Subcutaneous abdominal adipose tissue (tissue), 5 donors: Measurements from ENCODE around the gene BARX1.
"Not testable (repeated sequence)": the region's sequence is repeated elsewhere in the genome, so short reads cannot be mapped to it uniquely, and the experiment has no call there.

Experiments
- H3K27ac ChIP-seq: one replicate; pipeline ENCODE4 v1.7.0; 2013; ENCODE audit warnings: low read depth, mild to moderate bottlenecking, inconsistent platforms, low read length, moderate library complexity
- H3K27me3 ChIP-seq, 5 donors: one replicate each; pipeline ENCODE4 v1.7.0; 2013; ENCODE audit warnings: low read length in 5 of 5, inconsistent platforms in 1 of 5; ENCODE audit not compliant: control insufficient read depth in 5 of 5, insufficient read depth in 4 of 5
- H3K36me3 ChIP-seq, 5 donors: one replicate each; pipeline ENCODE4 v1.7.0; 2013; ENCODE audit warnings: low read length in 5 of 5; ENCODE audit not compliant: control insufficient read depth in 5 of 5, insufficient read depth in 5 of 5
- H3K4me1 ChIP-seq, 5 donors: one replicate each; pipeline ENCODE4 v1.7.0; 2013; ENCODE audit warnings: low read length in 5 of 5, mild to moderate bottlenecking in 3 of 5, moderate library complexity in 1 of 5; ENCODE audit not compliant: control insufficient read depth in 5 of 5, insufficient read depth in 5 of 5
- H3K4me3 ChIP-seq, 5 donors: one replicate each; pipeline ENCODE4 v1.7.0; 2013; ENCODE audit warnings: low read length in 5 of 5, low read depth in 1 of 5
- H3K9ac ChIP-seq, 5 donors: one replicate each; pipeline ENCODE4 v1.7.0; 2013; ENCODE audit warnings: low read length in 5 of 5, mild to moderate bottlenecking in 4 of 5, moderate library complexity in 3 of 5
- H3K9me3 ChIP-seq, 5 donors: one replicate each; pipeline ENCODE4 v1.7.0; 2013; ENCODE audit warnings: low read length in 5 of 5; ENCODE audit not compliant: control insufficient read depth in 5 of 5
- donor health status: healthy.
- donor health status: healthy.
- donor health status: healthy.
- donor health status: healthy.
- donor health status: healthy.

Gene BARX1

DNA sequence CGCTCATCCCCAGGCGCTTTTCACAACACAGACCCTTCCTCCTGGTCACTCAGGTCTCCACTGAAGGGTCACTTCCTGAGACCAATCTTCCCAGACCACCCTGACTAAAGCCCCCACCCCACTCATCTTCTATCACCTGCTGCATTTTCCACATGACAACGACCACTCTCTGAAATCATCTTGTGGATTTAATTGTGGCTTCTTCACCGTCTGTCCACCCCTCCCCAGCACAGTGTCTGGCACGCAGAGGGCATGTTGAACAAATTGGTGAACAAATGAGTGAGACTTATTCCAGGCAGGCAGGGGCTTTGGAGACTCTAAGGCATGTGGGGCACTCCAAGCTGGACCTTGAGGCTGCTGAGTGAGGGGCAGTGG, 8.8 kb downstream of the BARX1 start:
- H3K36me3 ChIP-seq = no peaks in the 10 kb centered on the region
- H3K9ac ChIP-seq = no peak overlapping the region
- H3K9me3 ChIP-seq = peaks cover 0 to 2% (median 0%) of the 10 kb centered on the region in 5 donors
- H3K4me3 ChIP-seq = peak overlapping the region in 4 of 5 donors; percentile 39 to 59 (median 48)
- H3K27me3 ChIP-seq = peaks cover 70 to 92% (median 84%) of the 10 kb centered on the region in 5 donors
- H3K27ac ChIP-seq = no peak overlapping the region
- peaks cover 0 to 27% (median 24%) of the 10 kb centered on the region in 5 donors for H3K4me1 ChIP-seq

DNA sequence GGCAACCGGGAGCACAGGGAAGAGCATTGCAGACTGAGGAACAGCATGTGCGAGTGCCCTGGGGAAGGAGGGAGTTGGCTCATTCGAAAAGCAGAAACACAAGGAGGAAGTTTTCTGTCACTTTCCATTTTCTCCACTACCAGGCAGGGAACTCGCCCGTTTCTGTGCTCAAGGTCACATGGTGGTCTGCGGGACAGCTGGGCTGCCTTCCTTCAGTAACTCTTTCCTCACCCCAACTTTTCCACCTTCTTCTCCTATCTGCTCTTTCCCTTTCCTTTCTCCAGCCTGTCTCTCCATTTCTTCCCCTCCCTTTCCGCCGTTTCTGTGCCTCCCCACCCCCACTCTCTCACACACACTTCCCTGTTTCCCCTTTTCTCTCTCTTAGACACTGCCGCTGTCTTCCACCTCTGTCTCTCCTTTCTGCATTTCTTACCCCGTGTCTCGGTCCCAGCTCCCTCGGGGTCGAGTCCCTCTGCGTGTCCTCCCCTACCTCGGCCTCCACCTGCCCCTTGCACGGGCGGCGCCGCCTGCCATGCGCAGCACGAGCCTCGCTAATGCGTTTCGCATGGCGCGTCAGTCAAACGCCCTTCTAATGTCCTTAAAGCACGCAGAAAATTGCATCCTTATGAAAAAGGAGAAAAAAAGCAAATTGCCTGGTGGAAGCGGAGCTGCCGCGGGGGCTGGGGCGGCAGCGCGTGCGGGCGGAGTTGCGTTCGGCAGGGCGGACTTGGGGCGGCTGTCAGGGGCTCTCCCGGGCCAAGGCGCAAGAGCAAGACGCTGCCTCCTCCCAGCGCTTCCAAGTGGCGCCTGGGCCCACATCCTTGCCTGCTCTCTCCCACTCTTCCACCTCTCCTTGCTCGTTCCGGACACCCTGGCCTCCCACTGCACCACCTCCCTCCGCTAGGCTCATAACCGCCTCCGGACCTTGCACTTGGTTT, 9.5 kb downstream of the BARX1 start:
- H3K27ac ChIP-seq = no peak overlapping the region

DNA sequence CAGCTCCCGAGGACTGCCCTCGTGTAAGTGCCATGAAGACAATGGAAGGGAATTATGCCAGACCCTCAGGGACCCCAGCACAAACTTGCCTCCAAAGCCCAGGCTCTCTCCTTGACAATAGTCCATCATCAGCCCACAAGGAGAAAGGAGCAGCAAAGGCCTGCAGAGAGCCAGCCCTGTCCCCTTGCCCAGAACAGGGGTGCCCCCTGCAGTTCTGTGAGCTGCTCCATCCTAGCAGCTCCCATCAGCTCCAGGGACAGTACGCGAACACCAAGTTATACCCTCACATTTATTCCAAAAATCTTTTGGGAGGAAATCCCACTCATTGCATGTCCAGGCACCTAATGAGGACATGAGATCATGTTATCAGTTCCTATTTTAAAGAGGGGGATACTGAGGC, 11.1 kb downstream of the BARX1 start:
- Histone ChIP-seq H3K27ac (no peak overlapping the region), H3K9ac (no peak overlapping the region), H3K36me3 (no peaks in the 10 kb centered on the region), H3K27me3 (peaks cover 51 to 80% (median 72%) of the 10 kb centered on the region in 5 donors), H3K4me1 (peaks cover 0 to 17% (median 16%) of the 10 kb centered on the region in 5 donors), H3K4me3 (no peak overlapping the region), H3K9me3 (peaks cover 0 to 8% (median 0%) of the 10 kb centered on the region in 5 donors)

More for the DNA sequence above, 9.5 kb downstream of the BARX1 start:
- peak overlapping the region in 1 of 5 donors; percentile 21 for H3K9ac ChIP-seq
- peaks cover 64 to 90% (median 83%) of the 10 kb centered on the region in 5 donors for H3K27me3 ChIP-seq
- H3K4me3 ChIP-seq = peak overlapping the region; percentile 39 to 59 (median 53)
- no peaks in the 10 kb centered on the region for H3K36me3 ChIP-seq
- H3K4me1 ChIP-seq = peaks cover 0 to 20% (median 17%) of the 10 kb centered on the region in 5 donors
- H3K9me3 ChIP-seq = peaks cover 0 to 2% (median 0%) of the 10 kb centered on the region in 5 donors

DNA sequence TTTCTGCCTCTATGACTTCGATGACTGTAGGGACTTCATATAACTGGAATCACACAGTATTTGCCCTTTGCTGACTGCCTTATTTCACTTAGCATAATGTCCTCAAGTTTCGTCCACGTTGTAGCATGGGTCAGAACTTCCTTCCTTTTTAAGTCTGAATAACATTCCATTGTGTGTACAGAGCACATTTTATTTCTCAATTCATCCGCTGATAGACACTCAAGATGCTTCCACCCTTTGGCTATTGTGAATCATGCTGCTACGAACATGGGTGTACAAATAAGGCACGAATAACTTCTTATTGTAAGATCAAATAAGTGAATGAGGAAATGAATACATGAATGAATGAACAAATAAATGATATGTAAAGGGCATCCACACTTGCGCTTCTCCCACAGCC, 13.0 kb downstream of the BARX1 start:
- Histone ChIP-seq H3K4me3 (no peak overlapping the region), H3K27me3 (peaks cover 39 to 66% (median 59%) of the 10 kb centered on the region in 5 donors), H3K9ac (no peak overlapping the region), H3K9me3 (peaks cover 0 to 8% (median 0%) of the 10 kb centered on the region in 5 donors), H3K36me3 (no peaks in the 10 kb centered on the region), H3K4me1 (peaks cover 0 to 13% (median 9%) of the 10 kb centered on the region in 5 donors), H3K27ac (no peak overlapping the region)

DNA sequence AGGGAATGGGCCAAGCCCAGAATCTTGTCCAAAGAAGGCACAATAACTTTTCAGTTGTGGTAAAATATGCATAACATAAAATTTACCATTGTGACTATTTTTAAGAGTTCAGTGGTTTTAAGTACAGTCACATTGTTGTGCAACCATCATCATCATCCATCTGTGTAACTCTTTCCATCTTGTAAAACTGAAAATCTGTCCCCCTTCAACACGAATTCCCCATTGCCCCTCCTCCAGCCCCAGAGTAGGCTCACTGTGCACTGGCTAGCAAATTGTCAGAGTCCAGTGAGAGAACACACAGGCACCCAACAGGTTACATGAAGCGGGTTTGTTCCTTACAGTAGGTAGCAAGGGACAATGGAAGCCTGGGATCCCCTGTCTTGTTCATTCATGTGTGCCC, 13.7 kb downstream of the BARX1 start:
- H3K27me3 ChIP-seq = peaks cover 37 to 66% (median 56%) of the 10 kb centered on the region in 5 donors
- H3K9me3 ChIP-seq = peaks cover 0 to 8% (median 0%) of the 10 kb centered on the region in 5 donors
- no peaks in the 10 kb centered on the region for H3K36me3 ChIP-seq

DNA sequence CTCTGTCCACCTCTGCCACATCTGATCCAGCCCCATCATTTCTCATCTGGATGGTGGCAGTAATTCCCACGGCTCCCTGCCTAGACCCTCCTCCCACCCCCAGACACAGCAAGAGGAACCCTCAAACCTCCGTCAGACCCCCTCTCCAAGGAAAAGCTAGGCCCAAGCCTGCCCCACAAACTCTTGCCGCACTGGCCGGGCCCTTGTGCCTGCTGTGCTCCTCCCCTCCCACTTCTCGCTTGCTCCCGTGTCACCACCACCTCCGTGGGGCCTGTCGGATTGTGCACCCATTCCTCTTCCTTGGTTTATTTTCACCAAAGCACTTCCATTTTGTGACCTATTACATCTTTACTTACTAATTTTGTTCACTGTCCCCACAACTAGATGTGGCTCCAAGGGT, 14.2 kb downstream of the BARX1 start:
- Histone ChIP-seq H3K36me3 (no peaks in the 10 kb centered on the region), H3K4me3 (no peak overlapping the region), H3K27me3 (peaks cover 33 to 61% (median 51%) of the 10 kb centered on the region in 5 donors), H3K9me3 (peaks cover 0 to 8% (median 0%) of the 10 kb centered on the region in 5 donors), H3K9ac (no peak overlapping the region), H3K4me1 (peaks cover 0 to 8% (median 6%) of the 10 kb centered on the region in 5 donors), H3K27ac (no peak overlapping the region)

More for the DNA sequence above, 13.7 kb downstream of the BARX1 start:
- no peak overlapping the region for H3K27ac ChIP-seq
- peaks cover 0 to 13% (median 9%) of the 10 kb centered on the region in 5 donors for H3K4me1 ChIP-seq
- no peak overlapping the region for H3K9ac ChIP-seq
- no peak overlapping the region for H3K4me3 ChIP-seq

DNA sequence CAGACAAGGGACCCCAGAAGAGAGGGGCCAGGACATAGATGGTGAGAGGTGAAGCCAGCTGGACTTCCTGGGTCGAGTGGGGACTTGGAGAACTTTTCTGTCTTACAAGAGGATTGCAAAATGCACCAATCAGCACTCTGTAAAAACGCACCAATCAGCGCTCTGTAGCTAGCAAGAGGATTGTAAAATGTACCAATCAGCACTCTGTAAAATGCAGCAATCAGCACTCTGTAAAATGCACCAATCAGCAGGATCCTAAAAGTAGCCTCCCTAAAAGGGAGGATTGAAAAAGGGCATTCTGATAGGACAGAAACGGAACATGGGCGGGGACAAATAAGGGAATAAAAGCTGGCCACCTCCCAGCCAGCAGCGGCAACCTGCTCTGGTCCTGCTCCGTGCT, 15.6 kb downstream of the BARX1 start:
- peaks cover 29 to 47% (median 41%) of the 10 kb centered on the region in 5 donors for H3K27me3 ChIP-seq
- H3K9me3 ChIP-seq, H3K4me1 ChIP-seq, H3K9ac ChIP-seq, H3K4me3 ChIP-seq, H3K27ac ChIP-seq, H3K36me3 ChIP-seq: not testable (repeated sequence)

DNA sequence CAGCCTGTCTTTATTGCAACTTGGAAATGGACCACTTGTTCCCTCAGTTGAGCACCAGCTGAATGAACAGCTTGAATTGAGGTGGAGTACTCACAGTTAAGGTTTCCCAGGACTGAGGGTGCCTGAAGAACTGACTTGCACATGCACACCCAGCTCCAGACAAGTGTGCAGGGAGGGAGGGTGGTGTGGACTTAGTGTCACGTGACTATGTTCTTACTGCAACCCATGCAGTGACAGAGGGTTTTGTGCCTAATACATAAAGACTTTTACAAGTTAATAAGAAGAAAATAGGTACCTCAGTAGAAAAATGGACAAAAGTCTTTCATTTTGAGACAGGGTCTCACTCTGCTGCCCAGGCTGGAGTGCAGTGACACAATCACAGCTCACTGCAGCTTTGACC, 18.0 kb downstream of the BARX1 start:
- no peak overlapping the region for H3K27ac ChIP-seq
- no peaks in the 10 kb centered on the region for H3K4me1 ChIP-seq
- H3K9me3 ChIP-seq = peaks cover 0 to 6% (median 0%) of the 10 kb centered on the region in 5 donors
- H3K27me3 ChIP-seq = peaks cover 17 to 36% (median 23%) of the 10 kb centered on the region in 5 donors
- no peak overlapping the region for H3K9ac ChIP-seq
- no peak overlapping the region for H3K4me3 ChIP-seq
- no peaks in the 10 kb centered on the region for H3K36me3 ChIP-seq

DNA sequence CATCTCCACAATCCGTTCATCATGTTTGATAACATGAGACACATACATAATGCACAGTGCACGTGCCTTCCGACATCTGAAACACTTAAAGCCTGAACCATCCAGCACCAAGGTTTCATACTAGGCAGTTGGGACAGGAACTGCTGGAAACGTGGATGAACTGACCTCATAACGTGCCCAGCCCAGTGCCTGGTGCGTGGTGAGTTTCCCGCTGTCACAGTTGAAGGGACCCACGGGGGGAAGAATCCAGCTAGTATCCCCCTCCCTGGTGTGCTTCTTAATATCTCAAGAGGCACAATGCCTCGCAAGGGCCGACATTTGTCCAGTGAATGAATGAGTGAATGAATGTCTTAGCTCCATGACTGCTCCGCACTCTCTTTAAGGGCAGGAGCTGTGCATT, 23.2 kb downstream of the BARX1 start:
- peaks cover 23 to 37% (median 26%) of the 10 kb centered on the region in 5 donors for H3K27me3 ChIP-seq
- H3K4me1 ChIP-seq = no peaks in the 10 kb centered on the region
- no peak overlapping the region for H3K4me3 ChIP-seq
- no peak overlapping the region for H3K27ac ChIP-seq
- H3K36me3 ChIP-seq = no peaks in the 10 kb centered on the region
- H3K9me3 ChIP-seq = peaks cover 0 to 9% (median 4%) of the 10 kb centered on the region in 5 donors
- no peak overlapping the region for H3K9ac ChIP-seq

DNA sequence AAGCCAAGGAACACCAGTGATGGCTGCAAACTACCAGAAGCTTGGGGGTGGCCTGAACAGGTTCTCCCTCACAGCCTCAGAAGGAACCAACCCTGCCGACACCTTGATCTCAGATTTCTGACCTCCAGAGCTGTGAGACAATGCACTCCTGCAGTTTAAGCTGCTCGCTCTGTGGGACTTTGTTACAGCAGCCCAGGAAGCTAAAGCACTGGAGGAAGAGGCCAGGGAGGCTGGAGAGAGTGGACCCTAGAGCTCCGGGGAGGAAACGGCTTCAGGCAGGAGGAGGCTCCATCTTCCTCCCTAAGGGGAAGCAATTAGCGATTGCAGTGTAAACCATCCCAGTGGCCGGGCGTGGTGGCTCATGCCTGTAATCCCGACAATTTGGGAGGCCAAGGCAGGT, 25.1 kb downstream of the BARX1 start:
- peaks cover 0 to 9% (median 4%) of the 10 kb centered on the region in 5 donors for H3K9me3 ChIP-seq
- no peaks in the 10 kb centered on the region for H3K36me3 ChIP-seq
- H3K9ac ChIP-seq = no peak overlapping the region
- no peak overlapping the region for H3K4me3 ChIP-seq
- no peak overlapping the region for H3K27ac ChIP-seq
- no peaks in the 10 kb centered on the region for H3K4me1 ChIP-seq
- H3K27me3 ChIP-seq = peaks cover 18 to 34% (median 26%) of the 10 kb centered on the region in 5 donors
